GM12878 (cell line): ENCODE measurements around the gene CCDC178. TPM values are rescaled to one million over a fixed set of nuclear protein-coding genes. Genes with fewer than 3 reads are reported as not detected.

ENCODE experiments used
- ATAC-seq: fragments of 200-7000 bp; cut with Tn5 transposase; 3 replicates; pipeline ENCODE4 v1.9.1; 2020; ENCODE audit warnings: mild to moderate bottlenecking, moderate library complexity
- BruUV-seq: library from RNA; stranded (reverse); fragments of 400-500 nt; replicated peaks from 2 replicates; lab custom pipeline; 2021; lab: Mats Ljungman, UMichigan
- CTCF ChIA-PET: fragments of 300-600 bp; sonication (Branson Sonifier 250); formaldehyde crosslinking; extraction: SDS; loops from one replicate; lab custom pipeline; 2021; ENCODE audit warnings: inconsistent platforms; lab: Yijun Ruan, JAX
- POLR2A ChIA-PET: fragments of 350-600 bp; formaldehyde crosslinking; extraction: SDS; loops from one replicate; lab custom pipeline; 2021; ENCODE audit warnings: inconsistent platforms; lab: Charles Lee
- RAD21 ChIA-PET: fragments of 300-600 bp; sonication (Branson Sonifier 250); formaldehyde crosslinking; loops from one replicate; lab custom pipeline; 2023; ENCODE audit warnings: antibody characterized with exemption; ENCODE audit not compliant: unreplicated experiment; lab: Charles Lee
- SMC1A ChIA-PET: fragments of 300-600 bp; sonication (Branson Sonifier 250); formaldehyde crosslinking; loops from one replicate; lab custom pipeline; 2023; ENCODE audit not compliant: unreplicated experiment, uncharacterized antibody; lab: Charles Lee
- DNase-seq: peaks from one replicate; pipeline ENCODE4 v3.0.0-alpha.2; 2011; ENCODE audit warnings: low read depth, low spot score
- FAIRE-seq: peaks from 3 replicates; lab custom pipeline; 2011; peaks lifted over from hg19 to GRCh38; lab: Jason Lieb, UNC
- H2AFZ ChIP-seq: 2 replicates; pipeline ENCODE4 v1.6.0; 2011; ENCODE audit warnings: low read depth, low read length, control low read depth; ENCODE audit not compliant: control insufficient read depth
- H3K27ac ChIP-seq: 2 replicates; pipeline ENCODE4 v1.5.1; 2011; ENCODE audit warnings: control low read depth; ENCODE audit not compliant: control insufficient read depth, insufficient read depth
- H3K27me3 ChIP-seq, 2 experiments: replicated peaks in 1 of 2; 2 replicates each; pipeline versions ENCODE4 v1.6.0 to v1.6.1; 2011; ENCODE audit warnings: low read length in 1 of 2; ENCODE audit not compliant: control insufficient read depth in 2 of 2, insufficient read depth in 2 of 2
- H3K36me3 ChIP-seq, 2 experiments: 2 replicates each; pipeline ENCODE4 v1.5.1; 2011; ENCODE audit warnings: low read length in 1 of 2; ENCODE audit not compliant: control insufficient read depth in 2 of 2, insufficient read depth in 2 of 2
- H3K4me1 ChIP-seq: 2 replicates; pipeline ENCODE4 v1.6.1; 2011; ENCODE audit warnings: mild to moderate bottlenecking, low read length, moderate library complexity, mixed read lengths; ENCODE audit not compliant: control insufficient read depth, insufficient read depth
- H3K4me2 ChIP-seq: 2 replicates; pipeline ENCODE4 v1.6.0; 2011; ENCODE audit warnings: control low read depth; ENCODE audit not compliant: control insufficient read depth, insufficient read depth
- H3K4me3 ChIP-seq: fragments of 200-600 bp; sonication (generic); 2 replicates; pipeline ENCODE4 v1.5.1; 2016
- H3K79me2 ChIP-seq: 2 replicates; pipeline ENCODE4 v1.6.0; 2011; ENCODE audit warnings: low read length; ENCODE audit not compliant: control insufficient read depth, insufficient read depth
- H3K9ac ChIP-seq: 2 replicates; pipeline ENCODE4 v1.8.0; 2011; ENCODE audit warnings: low read length, control low read depth, mixed read lengths; ENCODE audit not compliant: control insufficient read depth, insufficient read depth
- H3K9me3 ChIP-seq: replicated peaks from 3 replicates; pipeline ENCODE4 v1.5.1; 2011; ENCODE audit warnings: mild to moderate bottlenecking, low read length; ENCODE audit not compliant: control insufficient read depth, insufficient read depth
- H4K20me1 ChIP-seq: 2 replicates; pipeline ENCODE4 v1.6.0; 2011; ENCODE audit not compliant: control insufficient read depth, insufficient read depth
- CREM ChIP-seq: IDR thresholded peaks from 2 replicates; pipeline ENCODE4 v1.6.1; 2014; ENCODE audit warnings: antibody characterized with exemption, low read depth
- CUX1 ChIP-seq: IDR thresholded peaks from 2 replicates; pipeline ENCODE4 v1.6.1; 2012; ENCODE audit warnings: improper control_type of control experiment, low read depth, low read length; ENCODE audit not compliant: insufficient replicate concordance
- IRF3 ChIP-seq: fragments of 450-650 bp; IDR thresholded peaks from 2 replicates; pipeline ENCODE4 v1.6.1; 2014; ENCODE audit warnings: mild to moderate bottlenecking
- MYB ChIP-seq: fragments of 150-350 bp; IDR thresholded peaks from 2 replicates; pipeline ENCODE4 v1.6.1; 2014; ENCODE audit warnings: mild to moderate bottlenecking, low read depth, low read length, borderline replicate concordance
- MYC ChIP-seq: IDR thresholded peaks from 2 replicates; pipeline ENCODE4 v1.6.1; 2011; ENCODE audit warnings: mild to moderate bottlenecking, low read length, moderate library complexity, inconsistent platforms; ENCODE audit not compliant: insufficient read depth, insufficient replicate concordance, insufficient read length, severe bottlenecking
- NBN ChIP-seq: fragments of 450-650 bp; IDR thresholded peaks from 2 replicates; pipeline ENCODE4 v1.6.1; 2016
- NFIC ChIP-seq: IDR thresholded peaks from 2 replicates; pipeline ENCODE4 v1.6.1; 2012; ENCODE audit warnings: low read depth, mild to moderate bottlenecking, inconsistent platforms, low read length, moderate library complexity
- STAT3 ChIP-seq: IDR thresholded peaks from 2 replicates; pipeline ENCODE4 v1.6.1; 2011; ENCODE audit warnings: low read depth, low read length, improper control_type of control experiment
- ZNF274 ChIP-seq: IDR thresholded peaks from one replicate; pipeline ENCODE4 v1.8.0; 2011; ENCODE audit not compliant: insufficient read length, insufficient read depth
- ZNF384 ChIP-seq: IDR thresholded peaks from 2 replicates; pipeline ENCODE4 v1.6.1; 2012; ENCODE audit warnings: low read depth, mild to moderate bottlenecking, low read length, improper control_type of control experiment, borderline replicate concordance
- WGBS: methylation state at CpG from one replicate; pipeline ENCODE4 v1.1.6; 2016; ENCODE audit warnings: low lambda C conversion rate; ENCODE audit not compliant: insufficient replicate concordance, insufficient coverage; ENCODE audit errors: missing lambda C conversion rate; 5-methylcytosine and 5-hydroxymethylcytosine counted together
- in situ Hi-C: fragments of 300-500 bp; cut with MboI; formaldehyde crosslinking; loops from 9 replicates; pipeline ENCODE4 v1.14.3; 2018; ENCODE audit warnings: mixed read lengths
- intact Hi-C: fragments of 100-400 bp; cut with micrococcal nuclease; formaldehyde crosslinking; loops from one replicate; pipeline ENCODE4 v1.14.2; 2022; ENCODE audit not compliant: unreplicated experiment
- polyA plus RNA-seq, 11 experiments: library from polyadenylated mRNA; depleted of rRNA in 4 of 11; unstranded in 6 of 11; stranded (reverse) in 5 of 11; fragments of >200 nt; fragmentation: Nextera tagmentation in 4 of 11; fragmentation: Illumina TruSeq in 1 of 11; extraction: Ambion mirVana in 4 of 11; extraction: Trizol in 1 of 11; gene quantifications; 1 replicate in 1 of 11; 2 replicates in 10 of 11; pipeline versions ENCODE4 v1.2.1 to v1.2.3, GENCODE V29; 2011 to 2016; ENCODE audit warnings: inconsistent platforms in 2 of 11, missing spikeins in 2 of 11, low read depth in 1 of 11
- total RNA-seq, 4 experiments: library from RNA; depleted of rRNA in 3 of 4; stranded (reverse); fragments of >200 nt in 3 of 4; fragmentation: Illumina TruSeq in 1 of 4; extraction: Trizol in 1 of 4; gene quantifications; 2 replicates each; pipeline versions ENCODE4 v1.2.1 to v1.2.3, GENCODE V29; 2013 to 2021

CCDC178 gene
- total and polyA plus RNA-seq, 10 of the 15 experiments (the other 5 are each of a cell fraction or from before 2014, with no cell fraction given) = 0.04 TPM; not detected in 9

GRCh38 chr18:33334781-33335180 lies 105.7 kb downstream of the CCDC178 start:
- ChIA-PET RAD21 (no interaction called here), CTCF (no interaction called here), POLR2A (no interaction called here), SMC1A (interaction anchor here (0.6 to 0.9 kb wide), 2 partner anchors 103 to 353 kb away, joined by 3 read pairs; no protein-coding TSS in a partner anchor)
- Histone ChIP-seq H3K4me2 (no peak overlapping the region), H3K4me3 (no peak overlapping the region), H3K27me3 (no peaks in the 10 kb centered on the region), H3K79me2 (no peaks in the 10 kb centered on the region), H2AFZ (no peak overlapping the region), H4K20me1 (no peaks in the 10 kb centered on the region), H3K9me3 (no peaks in the 10 kb centered on the region), H3K36me3 (no peaks in the 10 kb centered on the region), H3K9ac (no peak overlapping the region), H3K27ac (no peak overlapping the region), H3K4me1 (no peaks in the 10 kb centered on the region)
- intact Hi-C loops (no loop called here), in situ Hi-C loops (no loop called here)
- DNase-seq (no peak), FAIRE-seq (no peak), ATAC-seq (no peak)
- TF ChIP-seq IRF3 (no peak), STAT3 (no peak), MYC (no peak), MYB (no peak), CUX1 (no peak), ZNF384 (no peak), ZNF274 (no peak), CREM (no peak), NFIC (no peak), NBN (no peak)
- WGBS = 3% methylated on average over 3 of the region's 3 CpGs
- no TSS peak for BruUV-seq
